B cell (primary cell): Measurements from ENCODE around the gene PREB.

ENCODE experiments used
- CTCF ChIP-seq: fragments of 200-600 bp; IDR thresholded peaks from one replicate; pipeline ENCODE4 v1.8.0; 2022; ENCODE audit warnings: antibody characterized with exemption, mild to moderate bottlenecking
- EZH2 ChIP-seq: IDR thresholded peaks from 2 replicates; pipeline ENCODE4 v1.6.1; 2012; ENCODE audit warnings: borderline replicate concordance, low read depth, mild to moderate bottlenecking, moderate library complexity, low read length; ENCODE audit not compliant: insufficient read depth, poor library complexity, severe bottlenecking

GRCh38 chr2:27094353-27094984, 40.0 kb downstream of the PREB start:
- no peak for TF ChIP-seq CTCF
- no peak for TF ChIP-seq EZH2
